Activated CD4-positive, alpha-beta memory T cell treated with anti-CD3 and anti-CD28 coated beads for 36 hours (primary cell): ENCODE measurements around the gene FOXL1. TPM values are rescaled to one million over a fixed set of nuclear protein-coding genes. Genes with fewer than 3 reads are reported as not detected.

Source experiments
- CTCF ChIA-PET: fragments of 350-600 bp; sonication (Branson Sonifier 250); formaldehyde crosslinking; loops from one replicate; lab custom pipeline; 2021; ENCODE audit warnings: antibody characterized with exemption, inconsistent platforms; lab: Charles Lee
- POLR2A ChIA-PET: fragments of 350-600 bp; sonication (Branson Sonifier 250); formaldehyde crosslinking; loops from one replicate; lab custom pipeline; 2021; ENCODE audit warnings: antibody characterized with exemption; lab: Charles Lee
- DNase-seq: peaks from one replicate; pipeline ENCODE4 v3.0.0-alpha.2; 2020
- H3K27ac Mint-ChIP-seq: one replicate; pipeline ENCODE4 v1.8.0; 2021; ENCODE audit warnings: mixed read lengths
- H3K27me3 Mint-ChIP-seq: one replicate; pipeline ENCODE4 v1.8.0; 2021; ENCODE audit warnings: mixed read lengths
- H3K36me3 Mint-ChIP-seq: one replicate; pipeline ENCODE4 v1.8.0; 2021; ENCODE audit warnings: mixed read lengths
- H3K4me1 Mint-ChIP-seq: one replicate; pipeline ENCODE4 v1.8.0; 2021; ENCODE audit warnings: low read depth, mixed read lengths
- H3K4me3 Mint-ChIP-seq: one replicate; pipeline ENCODE4 v1.8.0; 2021; ENCODE audit warnings: mild to moderate bottlenecking, mixed read lengths
- H3K9me3 Mint-ChIP-seq: one replicate; pipeline ENCODE4 v1.8.0; 2021; ENCODE audit warnings: mixed read lengths
- intact Hi-C: fragments of 100-400 bp; cut with micrococcal nuclease; formaldehyde crosslinking; loops from one replicate; pipeline ENCODE4 v1.15.1; 2023
- total RNA-seq, 2 experiments: library from RNA; stranded (reverse); gene quantifications; one replicate each; pipeline ENCODE4 v1.2.3, GENCODE V29; 2021

The FOXL1 gene
- total RNA-seq, 2 experiments from 2014 or later, result not detected

DNA sequence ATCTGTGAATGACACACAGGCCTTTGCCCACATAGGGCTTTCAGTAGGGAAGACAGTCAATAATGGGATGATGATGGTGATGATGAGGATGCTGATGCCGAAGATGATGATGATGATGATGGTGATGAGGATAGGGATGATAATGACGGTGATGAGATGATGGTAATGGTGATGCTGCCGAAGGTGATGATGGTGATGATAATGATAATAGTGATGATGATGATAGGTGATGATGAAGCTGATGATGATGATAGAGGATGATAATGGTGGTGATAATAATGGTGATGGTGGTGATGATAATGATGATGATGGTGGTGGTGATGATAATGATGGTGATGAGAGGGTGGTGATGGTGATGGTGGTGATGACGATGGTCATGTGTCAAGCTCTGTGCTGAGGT is 12.9 kb downstream of the FOXL1 start:
- Mint-ChIP-seq H3K27me3 (peaks cover 25% of the 10 kb centered on the region), H3K4me3 (no peak overlapping the region), H3K27ac (no peak overlapping the region), H3K36me3 (no peaks in the 10 kb centered on the region), H3K4me1 (no peaks in the 10 kb centered on the region), H3K9me3 (no peaks in the 10 kb centered on the region)
- intact Hi-C loops, result no loop called here
- CTCF ChIA-PET, result no interaction called here
- POLR2A ChIA-PET, result no interaction called here
- DNase-seq, result no peak

DNA sequence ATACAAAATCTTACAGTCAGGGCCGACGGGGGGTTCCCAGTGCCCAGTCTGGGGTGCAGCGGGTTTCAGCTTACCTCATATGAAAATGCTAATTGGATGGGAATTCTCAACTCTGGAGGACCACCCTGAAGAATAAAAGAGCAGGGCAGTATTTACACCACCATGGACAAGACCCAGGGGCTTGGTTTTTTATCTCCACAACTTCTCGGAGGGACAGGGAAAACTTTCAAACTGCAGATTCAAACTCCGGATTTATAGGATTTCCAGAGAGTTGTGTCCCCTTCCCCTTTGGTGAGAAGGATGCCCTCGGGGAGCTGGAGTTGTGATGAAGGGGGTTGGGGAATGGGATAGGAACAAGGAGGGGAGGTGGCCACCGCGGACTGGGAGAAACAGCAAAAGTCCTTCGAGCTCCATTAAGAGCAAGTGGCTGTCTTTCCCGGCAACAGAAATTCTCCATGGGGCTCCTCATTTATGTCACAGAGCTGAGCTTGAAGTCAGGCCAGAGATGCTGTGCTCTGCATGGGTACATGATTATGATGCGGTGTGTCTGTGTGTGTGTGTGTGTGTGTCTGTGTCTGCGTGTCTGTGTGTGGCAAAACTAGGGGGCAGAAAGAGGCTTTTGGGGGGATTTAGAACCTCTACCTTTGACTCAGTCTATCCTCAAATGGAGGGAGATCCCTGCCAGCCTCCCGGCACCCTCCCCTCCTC is 15.7 kb downstream of the FOXL1 start:
- POLR2A ChIA-PET, result interaction anchor here (0.6 kb wide), 1 partner anchor 81 kb away, joined by 3 read pairs; no protein-coding TSS in a partner anchor
- Mint-ChIP-seq H3K27me3 (peaks cover 35% of the 10 kb centered on the region), H3K36me3 (no peaks in the 10 kb centered on the region), H3K4me1 (no peaks in the 10 kb centered on the region), H3K27ac (no peak overlapping the region), H3K4me3 (no peak overlapping the region), H3K9me3 (no peaks in the 10 kb centered on the region)
- DNase-seq, result no peak
- CTCF ChIA-PET, result no interaction called here
- intact Hi-C loops, result no loop called here

DNA sequence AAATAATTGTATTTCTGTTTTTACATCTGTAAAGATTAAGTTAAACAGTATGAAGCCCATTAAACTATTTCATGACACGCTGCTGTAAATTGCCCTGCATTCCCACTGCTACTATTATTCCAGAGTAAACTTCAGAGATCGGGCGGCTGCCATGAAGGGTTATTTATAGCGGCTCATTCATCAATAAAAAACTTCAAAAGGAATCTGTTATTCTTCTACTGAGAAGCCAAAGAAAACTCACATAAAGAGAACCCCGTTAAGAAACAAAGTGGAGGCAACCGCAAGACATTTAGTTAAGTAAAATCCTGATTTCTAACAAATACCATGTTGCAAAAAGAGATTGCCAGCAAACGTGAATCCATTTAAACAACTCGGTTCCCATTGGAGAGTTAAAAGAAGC is 16.4 kb downstream of the FOXL1 start:
- ChIA-PET CTCF (no interaction called here), POLR2A (no interaction called here)
- peaks cover 34% of the 10 kb centered on the region for H3K27me3 Mint-ChIP-seq
- intact Hi-C loops, result no loop called here
- DNase-seq, result no peak
- no peak overlapping the region for H3K27ac Mint-ChIP-seq
- H3K4me1 Mint-ChIP-seq, result peaks cover 2% of the 10 kb centered on the region
- no peaks in the 10 kb centered on the region for H3K36me3 Mint-ChIP-seq
- no peaks in the 10 kb centered on the region for H3K9me3 Mint-ChIP-seq
- no peak overlapping the region for H3K4me3 Mint-ChIP-seq

DNA sequence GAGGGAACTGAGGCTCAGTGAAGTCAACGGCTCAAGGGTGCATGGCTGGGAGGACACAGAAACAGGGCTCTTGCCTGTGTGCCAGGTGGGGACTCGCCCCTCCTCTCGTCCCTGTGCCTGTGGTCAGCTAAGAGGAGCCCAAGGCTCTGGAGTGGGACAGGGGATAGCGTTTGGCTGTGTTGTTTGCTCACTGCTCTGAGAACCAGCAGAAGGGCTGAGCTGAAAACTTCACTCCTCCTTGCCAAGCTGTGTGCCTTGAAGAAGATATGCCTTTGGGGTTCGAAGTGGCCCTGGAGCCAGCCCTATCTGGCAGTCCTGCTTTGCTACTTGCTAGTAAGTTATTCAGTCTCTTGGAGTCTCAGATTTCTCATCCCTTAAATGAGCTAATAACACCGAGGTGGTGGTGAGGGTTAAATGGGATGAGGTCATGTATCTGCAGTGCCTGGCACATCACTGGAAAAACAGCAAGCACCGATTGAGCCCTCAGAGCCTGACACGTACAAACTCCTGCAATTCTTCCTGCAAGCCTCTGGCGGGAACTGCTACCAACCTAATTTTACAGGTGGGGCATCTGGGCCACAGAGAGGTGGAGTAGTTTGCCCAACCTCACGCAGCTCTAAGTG is 17.7 kb downstream of the FOXL1 start:
- H3K9me3 Mint-ChIP-seq, result no peaks in the 10 kb centered on the region

DNA sequence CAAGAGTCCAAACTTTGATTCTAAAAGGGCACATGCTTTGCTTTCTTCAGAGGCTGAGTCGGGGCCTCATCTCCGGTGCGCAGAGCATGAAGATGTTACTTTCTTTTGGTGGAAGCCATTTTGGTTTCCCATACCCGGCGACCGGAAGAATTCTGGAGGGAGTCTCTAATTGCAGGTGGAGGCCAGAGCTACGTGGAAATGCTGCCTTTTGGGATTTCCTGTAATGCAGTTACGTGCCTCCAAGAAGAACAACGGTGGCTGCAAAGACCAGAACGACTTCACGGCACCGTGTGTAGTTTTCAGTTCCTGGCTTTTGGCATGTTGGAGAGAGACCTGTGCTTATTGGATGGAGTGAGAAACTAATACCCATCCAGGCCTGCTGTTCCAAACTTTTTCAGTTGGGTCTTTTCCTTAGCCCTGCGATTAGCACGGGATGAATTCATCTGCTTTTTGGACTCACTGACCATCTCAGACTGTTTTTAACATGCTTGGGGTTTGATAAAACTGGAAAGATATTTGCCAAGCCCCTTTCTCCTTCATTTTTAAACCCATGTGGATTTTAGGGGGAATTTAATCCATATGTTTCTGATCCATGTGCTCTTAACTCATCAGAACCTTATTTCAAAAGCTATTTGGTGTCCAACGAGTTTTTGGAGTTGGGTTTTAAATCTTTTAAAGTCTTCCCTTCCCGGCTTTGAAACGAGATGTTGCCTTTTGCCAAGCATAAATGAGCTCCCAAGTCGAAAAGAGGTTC is 19.0 kb downstream of the FOXL1 start:
- intact Hi-C loops, result no loop called here
- Mint-ChIP-seq H3K4me3 (no peak overlapping the region), H3K27me3 (peaks cover 38% of the 10 kb centered on the region), H3K9me3 (no peaks in the 10 kb centered on the region), H3K4me1 (peaks cover 2% of the 10 kb centered on the region), H3K27ac (no peak overlapping the region), H3K36me3 (no peaks in the 10 kb centered on the region)
- POLR2A ChIA-PET, result no interaction called here
- DNase-seq, result no peak
- CTCF ChIA-PET, result no interaction called here

More for the DNA sequence above, 17.7 kb downstream of the FOXL1 start:
- H3K27ac Mint-ChIP-seq, result no peak overlapping the region
- DNase-seq, result no peak
- CTCF ChIA-PET, result no interaction called here
- H3K36me3 Mint-ChIP-seq, result no peaks in the 10 kb centered on the region
- POLR2A ChIA-PET, result no interaction called here
- peaks cover 39% of the 10 kb centered on the region for H3K27me3 Mint-ChIP-seq
- intact Hi-C loops, result no loop called here
- no peak overlapping the region for H3K4me3 Mint-ChIP-seq
- H3K4me1 Mint-ChIP-seq, result peaks cover 2% of the 10 kb centered on the region

DNA sequence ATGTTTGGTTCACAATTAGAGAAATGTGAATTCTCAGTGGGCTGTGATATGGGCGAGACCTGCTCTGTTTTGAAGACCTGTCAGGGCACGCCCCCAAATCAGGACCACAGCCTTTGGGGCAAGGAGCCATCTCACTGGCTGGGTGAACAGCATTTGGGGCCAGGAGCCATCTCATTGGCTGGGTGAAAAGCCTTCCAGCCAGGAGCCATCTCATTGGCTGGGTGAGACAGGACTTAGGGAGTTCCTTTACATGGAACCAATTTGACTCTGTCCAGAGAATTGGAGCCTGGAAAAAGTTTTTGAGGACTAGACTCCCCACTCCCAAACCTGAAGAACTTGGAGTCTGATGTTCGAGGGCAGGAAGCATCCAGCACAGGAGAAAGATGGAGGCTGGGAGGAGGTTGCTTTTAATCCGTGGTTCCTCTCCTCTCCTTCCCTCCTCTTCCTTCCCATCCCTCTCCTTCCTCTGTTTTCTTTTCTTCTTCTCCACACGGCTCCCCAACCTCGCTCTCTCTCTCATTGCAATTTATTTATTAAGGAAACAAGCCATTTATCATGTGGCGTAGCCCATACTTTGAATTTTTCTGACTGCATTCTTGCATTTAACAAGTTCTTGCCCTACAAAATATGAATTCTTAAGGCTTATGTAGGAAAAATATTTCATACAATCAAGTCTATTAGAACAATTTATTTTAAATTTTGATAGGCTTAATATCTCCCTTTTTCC is 19.7 kb downstream of the FOXL1 start:
- intact Hi-C loops, result no loop called here
- Mint-ChIP-seq H3K9me3 (no peaks in the 10 kb centered on the region), H3K27ac (no peak overlapping the region), H3K27me3 (peaks cover 36% of the 10 kb centered on the region), H3K4me1 (peaks cover 2% of the 10 kb centered on the region), H3K36me3 (no peaks in the 10 kb centered on the region), H3K4me3 (no peak overlapping the region)
- POLR2A ChIA-PET, result no interaction called here
- no peak for DNase-seq
- CTCF ChIA-PET, result no interaction called here

DNA sequence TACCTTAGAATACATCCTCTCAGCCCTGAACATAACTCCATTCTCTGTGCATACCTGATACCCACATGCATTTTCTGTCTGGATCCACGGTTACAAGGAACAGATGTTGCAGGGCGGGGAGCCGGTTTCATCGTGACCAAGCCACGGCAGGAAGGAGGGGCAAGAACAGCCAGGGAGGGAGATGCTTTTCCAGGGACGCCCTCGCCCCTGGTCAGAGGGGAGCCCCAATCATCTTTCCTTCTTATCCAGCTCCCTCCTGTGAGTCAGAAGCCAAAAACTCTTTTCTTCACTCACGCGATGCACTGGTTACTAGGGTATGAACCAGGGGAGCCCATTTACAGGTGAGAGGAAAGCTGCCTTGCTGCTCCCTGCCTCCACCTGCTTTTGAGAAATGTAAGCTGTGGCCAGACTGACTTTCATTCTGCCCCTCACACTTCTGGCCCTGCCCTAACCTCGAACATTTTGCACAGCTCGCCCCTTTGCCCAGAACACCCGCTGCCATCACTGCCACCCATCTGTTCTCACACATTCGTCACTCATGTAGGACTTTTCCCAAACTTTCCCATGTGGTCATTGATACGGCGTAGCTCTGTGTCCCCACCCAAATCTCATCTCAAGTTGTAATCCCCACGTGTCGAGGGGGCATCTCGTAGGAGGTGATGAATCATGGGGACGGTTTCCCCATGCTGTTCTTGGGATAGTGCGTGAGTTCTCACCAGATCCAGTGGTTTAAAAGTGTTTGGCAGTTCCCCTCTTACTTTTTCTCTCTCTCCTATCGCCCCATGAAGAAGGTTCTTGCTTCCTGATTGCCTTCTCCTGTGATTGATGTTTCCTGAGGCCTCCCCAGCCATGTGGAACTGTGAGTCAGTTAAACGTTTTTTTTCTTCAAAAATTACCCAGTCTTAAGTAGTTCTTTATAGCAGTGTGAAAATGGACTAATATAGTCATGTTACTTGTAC is 20.5 kb downstream of the FOXL1 start:
- intact Hi-C loops, result no loop called here
- H3K27me3 Mint-ChIP-seq, result peaks cover 27% of the 10 kb centered on the region
- peaks cover 2% of the 10 kb centered on the region for H3K4me1 Mint-ChIP-seq
- DNase-seq, result no peak
- H3K36me3 Mint-ChIP-seq, result no peaks in the 10 kb centered on the region
- CTCF ChIA-PET, result no interaction called here
- H3K27ac Mint-ChIP-seq, result no peak overlapping the region
- H3K4me3 Mint-ChIP-seq, result no peak overlapping the region
- no peaks in the 10 kb centered on the region for H3K9me3 Mint-ChIP-seq
- POLR2A ChIA-PET, result no interaction called here

DNA sequence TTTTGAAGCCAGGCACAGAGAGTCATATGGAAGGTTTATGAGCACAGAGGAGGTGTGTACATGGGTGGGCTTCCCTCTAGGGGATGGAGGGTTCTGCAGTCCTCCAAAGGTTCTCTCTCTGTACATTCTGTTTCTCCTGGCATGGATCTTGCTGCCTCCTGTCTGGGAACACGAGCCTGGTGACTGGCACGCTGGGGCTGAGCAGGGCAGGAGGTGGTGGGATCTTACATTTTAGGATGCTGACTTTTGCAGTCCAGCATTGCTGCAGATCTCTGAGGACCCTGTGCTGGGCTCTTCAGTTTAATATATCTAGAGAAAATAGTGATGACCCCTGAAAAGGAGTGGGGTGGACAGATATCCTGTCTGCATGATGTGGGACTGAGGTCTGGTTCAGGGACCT is 23.0 kb downstream of the FOXL1 start:
- intact Hi-C loops, result no loop called here
- no peak for DNase-seq
- H3K27me3 Mint-ChIP-seq, result peaks cover 25% of the 10 kb centered on the region

DNA sequence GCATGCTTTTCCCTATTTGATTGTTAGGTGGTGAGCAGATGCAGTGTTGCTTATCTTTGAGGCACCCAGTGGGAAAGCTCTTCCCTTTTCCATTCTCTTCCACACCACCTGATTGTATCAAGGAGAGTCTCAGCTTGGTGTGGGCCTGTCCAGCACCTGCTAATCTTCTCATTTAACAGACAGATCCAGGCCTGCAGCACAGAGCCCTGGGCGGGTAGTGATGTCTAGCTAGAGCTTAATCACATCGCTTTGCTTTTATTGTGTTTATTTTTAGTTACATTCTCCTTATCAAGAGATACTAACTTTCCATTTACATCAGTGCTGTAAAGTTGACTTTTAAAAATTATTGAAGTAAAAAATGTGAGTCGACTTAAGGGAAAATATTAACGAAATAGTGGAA is 24.2 kb downstream of the FOXL1 start:
- H3K4me1 Mint-ChIP-seq, result peaks cover 8% of the 10 kb centered on the region
- no peak for DNase-seq
- H3K9me3 Mint-ChIP-seq, result peaks cover 3% of the 10 kb centered on the region
- ChIA-PET CTCF (no interaction called here), POLR2A (interaction anchor here (0.7 kb wide), 1 partner anchor 643 kb away, joined by 3 read pairs; no protein-coding TSS in a partner anchor)
- no peaks in the 10 kb centered on the region for H3K36me3 Mint-ChIP-seq
- no peak overlapping the region for H3K27ac Mint-ChIP-seq
- intact Hi-C loops, result no loop called here
- no peak overlapping the region for H3K4me3 Mint-ChIP-seq
- peaks cover 25% of the 10 kb centered on the region for H3K27me3 Mint-ChIP-seq

More for the DNA sequence above, 23.0 kb downstream of the FOXL1 start:
- Mint-ChIP-seq H3K27ac (no peak overlapping the region), H3K4me3 (no peak overlapping the region), H3K36me3 (no peaks in the 10 kb centered on the region), H3K9me3 (peaks cover 3% of the 10 kb centered on the region), H3K4me1 (peaks cover 8% of the 10 kb centered on the region)
- POLR2A ChIA-PET, result no interaction called here
- CTCF ChIA-PET, result no interaction called here

DNA sequence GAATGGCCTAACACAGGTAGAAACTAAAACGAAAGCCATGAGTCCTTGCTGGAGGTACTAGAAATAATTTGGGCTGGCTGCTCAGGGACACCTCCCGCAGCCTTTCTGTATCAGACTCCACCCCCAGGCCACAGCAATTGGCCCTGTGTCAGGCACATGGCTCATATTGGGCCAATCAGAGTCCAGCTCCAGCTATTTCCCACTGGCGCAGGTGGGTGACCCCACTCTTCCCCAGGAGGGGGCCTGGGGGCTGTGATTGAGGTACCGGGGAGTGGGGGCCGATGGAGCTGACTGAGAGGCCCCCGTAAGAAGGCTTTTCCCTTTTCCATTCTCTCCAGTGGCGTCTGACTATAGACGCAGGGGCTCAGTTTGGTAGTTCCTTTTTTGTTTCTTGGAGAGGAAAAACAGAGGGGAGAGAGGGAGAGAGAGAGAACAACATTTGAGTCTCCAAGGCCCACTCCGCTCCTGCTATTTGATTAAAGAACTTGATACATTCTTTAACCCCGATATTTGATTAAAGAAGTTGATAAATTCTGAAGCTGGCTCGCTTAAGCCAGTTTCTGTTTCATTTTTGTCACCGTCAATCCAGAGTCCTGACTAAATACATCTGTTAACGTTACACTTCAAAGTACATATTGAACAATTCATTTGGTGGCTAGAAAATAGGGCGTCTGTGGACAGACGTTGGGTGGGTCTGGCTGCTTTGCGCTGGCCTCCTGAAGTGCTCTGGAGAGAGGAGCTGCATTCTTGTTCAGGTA is 26.3 kb downstream of the FOXL1 start:
- no peak overlapping the region for H3K27ac Mint-ChIP-seq
- H3K27me3 Mint-ChIP-seq, result peaks cover 15% of the 10 kb centered on the region
- no peaks in the 10 kb centered on the region for H3K36me3 Mint-ChIP-seq
- intact Hi-C loops, result loop anchor here (2.0 kb wide), 1 partner anchor 60 kb away; no protein-coding TSS in a partner anchor
- CTCF ChIA-PET, result interaction anchor here (0.9 kb wide), 1 partner anchor 269 kb away, joined by 4 read pairs; no protein-coding TSS in a partner anchor
- H3K4me1 Mint-ChIP-seq, result peaks cover 6% of the 10 kb centered on the region
- H3K4me3 Mint-ChIP-seq, result peak overlapping the region; percentile 68
- H3K9me3 Mint-ChIP-seq, result peaks cover 3% of the 10 kb centered on the region
- POLR2A ChIA-PET, result no interaction called here
- peak; percentile 48 for DNase-seq
